HG03439 (cell line): ENCODE data around the gene SPTA1.
"Not testable (repeated sequence)": the region's sequence is repeated elsewhere in the genome, so short reads cannot be mapped to it uniquely, and the experiment has no call there.

ENCODE experiments used
- ATAC-seq: cut with Tn5 transposase; IDR thresholded peaks from one replicate; pipeline ENCODE4 v1.9.1; 2021; ENCODE audit warnings: mild to moderate bottlenecking, moderate library complexity; ENCODE audit not compliant: unreplicated experiment

Gene SPTA1

GRCh38 chr1:158686111-158687009 is at the start of gene SPTA1:
TSS of gene SPTA1 (minus strand) at chr1:158686715. CDS start at chr1:158686517, 198 bp downstream.
- no peak for ATAC-seq

- ATAC-seq = no peak
Measured at GRCh38 chr1:158735848-158736247, 49.3 kb upstream of the SPTA1 start.

- no peak for ATAC-seq
Measured at GRCh38 chr1:158732524-158732923, 46.0 kb upstream of the SPTA1 start.

DNA sequence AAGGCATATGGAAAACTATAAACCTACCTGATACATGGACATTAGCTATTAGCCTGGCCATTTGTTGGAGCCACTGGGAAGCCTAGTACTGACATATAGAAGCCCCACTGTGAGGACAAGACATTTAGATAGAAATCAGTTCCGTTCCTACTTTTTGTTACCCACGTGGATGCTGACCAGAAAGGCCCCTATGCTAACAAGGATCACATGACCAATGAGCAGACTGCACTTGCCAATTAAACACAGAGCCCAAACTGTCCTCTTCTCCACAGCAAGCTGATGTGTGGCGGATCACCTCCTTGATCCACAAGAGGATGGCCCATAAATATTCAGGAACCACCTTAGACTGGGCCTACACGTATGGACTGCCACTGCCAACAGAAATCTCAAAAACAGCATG is 45.2 kb upstream of the SPTA1 start:
- ATAC-seq = no peak

DNA sequence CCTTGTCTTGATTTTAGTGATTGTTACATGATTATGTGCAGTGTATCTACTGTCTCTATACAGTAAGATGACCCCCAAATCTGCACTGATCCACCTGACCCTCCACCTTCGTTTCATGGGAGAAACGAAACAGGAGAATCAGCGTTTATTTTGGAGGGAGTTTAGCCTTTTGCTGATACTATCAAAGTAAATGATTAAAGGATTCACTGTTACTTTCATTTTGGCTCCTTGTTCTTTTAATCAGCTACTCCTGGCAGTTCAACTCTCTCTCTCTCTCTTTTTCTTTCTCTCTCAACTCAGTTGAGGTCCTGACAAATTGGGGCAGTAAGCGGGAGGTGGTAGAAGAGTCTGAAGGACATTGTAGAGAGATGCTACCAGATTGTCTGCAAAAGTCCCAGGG is 43.9 kb upstream of the SPTA1 start:
- ATAC-seq = no peak

GRCh38 chr1:158728510-158729225 is 42.2 kb upstream of the SPTA1 start:
- ATAC-seq = no peak

DNA sequence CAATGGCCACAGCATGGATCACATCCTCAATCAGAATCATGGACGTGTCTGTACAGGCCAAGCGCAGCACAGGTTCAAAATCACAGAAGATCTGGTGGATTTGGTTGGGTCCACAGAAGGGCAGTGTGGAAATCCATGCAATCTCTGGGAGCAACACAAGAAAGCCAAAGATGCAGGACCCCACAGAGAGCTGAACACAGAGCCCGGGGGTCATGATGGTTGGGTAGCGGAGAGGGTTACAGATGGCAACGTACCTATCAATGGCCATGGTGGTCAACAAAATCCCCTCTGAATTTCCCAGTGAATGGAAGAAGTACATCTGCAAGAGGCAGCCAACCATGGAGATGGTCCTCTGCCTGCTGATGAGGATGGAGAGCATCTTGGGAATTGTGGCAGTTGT is 37.9 kb upstream of the SPTA1 start:
- no peak for ATAC-seq

DNA sequence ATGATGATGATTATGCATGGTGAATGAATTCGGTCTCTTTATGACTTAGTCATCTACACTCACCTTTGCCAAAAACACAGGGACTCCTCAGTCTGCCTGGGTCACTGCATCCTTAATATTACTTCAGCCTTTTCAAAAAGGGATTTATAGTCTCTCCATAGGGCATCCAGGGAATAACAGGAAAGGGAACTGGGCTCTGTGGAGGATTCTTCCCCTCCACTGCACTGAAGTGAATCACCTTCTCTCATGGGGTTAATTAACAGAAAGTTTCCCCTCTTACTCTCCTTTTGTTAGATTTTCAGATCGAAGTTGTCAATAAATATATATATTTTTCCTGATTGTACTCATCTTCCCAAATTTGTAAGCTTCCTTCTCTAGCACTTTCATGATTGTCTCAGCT is 34.1 kb upstream of the SPTA1 start, which contains the start of gene OR6K3:
Gene OR6K3 (minus strand): TSS at position 101 of the 400 bp plus-strand sequence. CDS start 2,605 bp downstream, outside the sequence.
- no peak for ATAC-seq

DNA sequence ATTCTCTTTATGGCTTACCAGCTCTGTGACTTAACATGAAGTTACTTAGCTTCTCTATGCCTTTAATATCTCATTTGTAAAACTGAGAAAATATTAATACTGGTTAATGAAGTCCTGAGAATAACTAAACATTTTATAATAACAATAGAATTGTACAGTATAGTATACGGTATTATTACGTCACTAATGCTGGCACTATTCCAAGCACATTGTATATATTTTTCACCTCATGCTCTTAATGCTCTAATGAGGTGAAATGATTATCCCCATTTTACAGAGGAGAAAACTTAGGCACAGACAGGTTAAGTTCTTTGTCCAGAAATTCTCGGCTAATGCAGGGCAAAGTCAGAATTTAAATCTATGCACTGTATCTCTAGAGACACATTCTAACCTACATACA is 33.1 kb upstream of the SPTA1 start:
- ATAC-seq = no peak

DNA sequence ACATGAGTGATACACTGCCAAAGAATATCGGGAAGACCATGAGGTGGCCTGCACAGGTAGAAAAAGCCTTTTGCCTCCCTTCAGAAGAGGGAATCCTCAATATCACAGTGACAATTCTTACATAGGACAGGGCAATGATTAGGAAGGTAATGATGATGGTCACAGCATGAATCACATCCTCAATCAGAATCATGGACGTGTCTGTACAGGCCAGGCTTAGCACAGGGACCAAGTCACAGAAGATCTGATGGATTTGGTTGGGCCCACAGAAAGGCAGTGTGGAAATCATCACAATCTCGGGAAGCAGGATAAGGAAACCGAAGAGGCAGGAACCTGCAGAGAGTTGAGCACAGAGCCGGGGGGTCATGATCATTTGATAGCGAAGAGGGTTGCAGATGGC is 30.8 kb upstream of the SPTA1 start:
- no peak for ATAC-seq

GRCh38 chr1:158716335-158716734 is 29.8 kb upstream of the SPTA1 start:
- ATAC-seq = no peak

- no peak for ATAC-seq
Measured at GRCh38 chr1:158714754-158715153, 28.2 kb upstream of the SPTA1 start.

DNA sequence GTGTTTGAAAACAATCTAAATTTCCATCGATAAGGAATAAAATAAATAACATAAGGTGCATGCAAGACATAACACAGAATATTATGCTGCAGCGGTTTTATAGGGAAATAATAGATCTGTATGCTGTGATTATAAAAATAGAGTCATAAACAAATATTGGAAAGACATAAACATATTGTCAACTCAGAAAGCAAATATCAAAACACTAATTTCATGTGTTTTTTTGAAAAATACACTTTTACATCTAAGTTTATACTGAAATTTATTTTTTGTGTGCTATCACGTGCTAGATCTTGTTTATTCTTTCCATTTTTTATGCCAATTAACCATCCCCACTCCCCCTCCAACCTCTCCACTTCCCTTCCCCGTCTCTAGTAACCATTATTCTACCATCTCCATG is 24.6 kb upstream of the SPTA1 start:
- no peak for ATAC-seq

DNA sequence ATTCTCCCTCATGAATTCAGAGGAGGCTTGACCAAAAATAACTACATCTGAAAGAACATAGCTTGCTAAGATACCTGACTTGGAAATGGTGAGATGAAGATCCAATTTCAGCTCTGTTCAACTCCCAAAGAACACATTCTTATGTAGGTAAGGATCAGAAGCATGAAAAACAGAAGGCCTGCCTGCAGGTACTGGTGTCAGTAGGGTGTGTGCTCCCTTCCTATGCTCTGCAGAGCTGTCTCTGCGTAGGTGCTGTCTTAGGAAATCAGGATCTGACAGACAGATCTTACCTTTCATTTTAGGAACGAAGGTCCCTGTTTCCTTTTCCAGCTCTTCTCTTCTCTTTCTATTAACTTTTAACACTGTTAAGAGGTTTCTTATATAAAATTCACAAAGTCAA is 19.6 kb upstream of the SPTA1 start:
- ATAC-seq = no peak

GRCh38 chr1:158700552-158700951 is 14.0 kb upstream of the SPTA1 start, which contains the start of gene OR6K2:
TSS of gene OR6K2 (minus strand) at chr1:158700652. CDS start at chr1:158700652, 0 bp downstream.
- ATAC-seq = no peak

DNA sequence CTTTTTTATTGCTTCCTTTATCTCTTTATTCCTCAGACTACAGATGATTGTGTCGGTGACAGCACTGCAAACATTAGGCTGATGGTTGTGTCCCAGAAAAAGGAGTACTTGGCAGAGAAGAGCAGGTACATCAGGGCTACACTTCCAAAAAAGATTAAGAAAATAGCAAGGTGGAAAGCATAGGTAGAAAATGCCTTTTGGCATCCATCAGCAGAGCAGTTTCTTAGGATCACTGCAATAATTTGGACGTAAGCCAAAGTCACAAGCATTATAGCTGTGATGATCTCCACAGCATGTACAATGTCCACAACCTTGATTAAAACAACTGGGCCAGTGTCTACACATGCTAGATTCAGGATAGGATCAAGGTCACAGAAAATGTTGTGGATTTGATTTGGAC is 8.1 kb upstream of the SPTA1 start:
- ATAC-seq = no peak

- no peak for ATAC-seq
Measured at GRCh38 chr1:158692356-158692755, 5.8 kb upstream of the SPTA1 start.

GRCh38 chr1:158691907-158692306 is 5.4 kb upstream of the SPTA1 start:
- no peak for ATAC-seq

DNA sequence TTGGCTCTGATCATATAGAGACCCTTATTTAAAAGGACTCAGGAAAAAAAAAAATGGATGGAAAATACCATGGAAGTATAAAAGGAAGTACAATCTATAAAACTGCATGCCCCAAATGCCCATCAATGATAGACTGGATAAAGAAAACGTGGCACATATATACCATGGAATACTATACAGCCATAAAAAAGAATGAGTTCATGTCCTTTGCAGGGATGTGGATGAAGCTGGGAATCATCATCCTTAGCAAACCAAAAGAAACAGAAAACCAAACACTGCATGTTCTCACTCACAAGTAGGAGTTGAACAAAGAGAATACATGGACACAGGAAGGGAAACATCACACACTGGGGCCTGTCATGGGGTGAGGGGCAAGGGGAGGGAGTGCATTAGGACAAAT is 4.6 kb upstream of the SPTA1 start:
- ATAC-seq = not testable (repeated sequence)

- ATAC-seq = no peak
Measured at GRCh38 chr1:158689875-158690274, 3.4 kb upstream of the SPTA1 start.

- no peak for ATAC-seq
Measured at GRCh38 chr1:158689110-158689509, 2.6 kb upstream of the SPTA1 start.

DNA sequence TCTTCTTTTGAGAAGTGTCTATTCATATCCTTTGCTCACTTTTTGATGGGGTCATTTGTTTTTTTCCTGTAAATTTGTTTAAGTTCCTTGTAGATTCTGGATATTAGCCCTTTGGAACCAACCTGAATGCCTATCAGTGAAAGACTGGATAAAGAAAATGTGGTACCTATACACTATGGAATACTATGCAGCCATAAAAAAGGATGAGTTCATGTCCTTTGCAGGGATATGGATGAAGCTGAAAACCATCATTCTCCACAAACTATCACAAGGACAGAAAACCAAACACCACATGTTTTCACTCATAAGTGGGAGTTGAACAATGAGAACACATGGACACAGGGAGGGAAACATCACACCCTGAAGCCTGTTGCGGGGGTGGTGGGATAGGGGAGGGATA is 1.8 kb upstream of the SPTA1 start:
- not testable (repeated sequence) for ATAC-seq
